ENCODE measurements around the gene ANKS1B.

DNA sequence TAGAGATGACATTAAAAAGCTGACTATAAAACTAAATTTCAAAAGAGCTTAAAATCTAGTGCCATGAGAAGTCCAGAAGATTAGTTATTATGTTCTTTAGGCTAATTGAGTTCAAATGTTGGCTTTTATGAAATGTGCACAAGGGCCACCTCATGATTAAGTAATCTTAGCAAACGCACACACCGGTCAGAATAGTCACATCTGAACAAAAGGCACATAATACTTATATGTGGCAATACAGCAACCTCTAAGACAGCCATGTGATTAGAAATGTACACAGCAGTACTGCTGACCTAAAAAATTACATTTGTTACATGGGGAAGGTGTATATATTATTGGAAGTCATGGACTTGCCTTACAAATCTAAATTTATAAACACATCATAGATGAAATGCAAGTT is 681.9 kb downstream of the ANKS1B start:
- TF ChIP-seq, protein P1, sequence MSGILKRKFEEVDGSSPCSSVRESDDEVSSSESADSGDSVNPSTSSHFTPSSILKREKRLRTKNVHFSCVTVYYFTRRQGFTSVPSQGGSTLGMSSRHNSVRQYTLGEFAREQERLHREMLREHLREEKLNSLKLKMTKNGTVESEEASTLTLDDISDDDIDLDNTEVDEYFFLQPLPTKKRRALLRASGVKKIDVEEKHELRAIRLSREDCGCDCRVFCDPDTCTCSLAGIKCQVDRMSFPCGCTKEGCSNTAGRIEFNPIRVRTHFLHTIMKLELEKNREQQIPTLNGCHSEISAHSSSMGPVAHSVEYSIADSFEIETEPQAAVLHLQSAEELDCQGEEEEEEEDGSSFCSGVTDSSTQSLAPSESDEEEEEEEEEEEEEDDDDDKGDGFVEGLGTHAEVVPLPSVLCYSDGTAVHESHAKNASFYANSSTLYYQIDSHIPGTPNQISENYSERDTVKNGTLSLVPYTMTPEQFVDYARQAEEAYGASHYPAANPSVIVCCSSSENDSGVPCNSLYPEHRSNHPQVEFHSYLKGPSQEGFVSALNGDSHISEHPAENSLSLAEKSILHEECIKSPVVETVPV (CRISPR knock-in tag; IDR thresholded peaks at IDR 0.05): no peak
- TF ChIP-seq ARNTL (CRISPR knock-in tag; IDR thresholded peaks at IDR 0.05; ENCODE audit: borderline replicate concordance, low read depth) (no peak), SNAI2 (CRISPR knock-in tag; IDR thresholded peaks at IDR 0.05) (no peak), OSR1 (CRISPR knock-in tag; IDR thresholded peaks at IDR 0.05) (no peak)
- TF ChIP-seq, protein P2, sequence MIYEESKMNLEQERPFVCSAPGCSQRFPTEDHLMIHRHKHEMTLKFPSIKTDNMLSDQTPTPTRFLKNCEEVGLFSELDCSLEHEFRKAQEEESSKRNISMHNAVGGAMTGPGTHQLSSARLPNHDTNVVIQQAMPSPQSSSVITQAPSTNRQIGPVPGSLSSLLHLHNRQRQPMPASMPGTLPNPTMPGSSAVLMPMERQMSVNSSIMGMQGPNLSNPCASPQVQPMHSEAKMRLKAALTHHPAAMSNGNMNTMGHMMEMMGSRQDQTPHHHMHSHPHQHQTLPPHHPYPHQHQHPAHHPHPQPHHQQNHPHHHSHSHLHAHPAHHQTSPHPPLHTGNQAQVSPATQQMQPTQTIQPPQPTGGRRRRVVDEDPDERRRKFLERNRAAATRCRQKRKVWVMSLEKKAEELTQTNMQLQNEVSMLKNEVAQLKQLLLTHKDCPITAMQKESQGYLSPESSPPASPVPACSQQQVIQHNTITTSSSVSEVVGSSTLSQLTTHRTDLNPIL (CRISPR knock-in tag; IDR thresholded peaks at IDR 0.05; ENCODE audit: low read depth): no peak
